MM.1S (cell line): Measurements from ENCODE around the gene TRAF3IP1.

ENCODE experiments used
- CTCF ChIP-seq: fragments of 300-600 bp; sonication (generic); IDR thresholded peaks from 2 replicates; pipeline ENCODE4 v1.5.1; 2016; ENCODE audit warnings: antibody characterized with exemption, low read length, mixed read lengths
- EZH2phosphoT487 ChIP-seq: fragments of 300-600 bp; sonication (generic); IDR thresholded peaks from 2 replicates; pipeline ENCODE4 v1.6.1; 2018; ENCODE audit warnings: antibody characterized with exemption, low read length

GRCh38 chr2:238449241-238449640 is 128.9 kb downstream of the TRAF3IP1 start:
- TF ChIP-seq CTCF = no peak
- no peak for TF ChIP-seq EZH2phosphoT487
